ENCODE data around the gene CCNB1IP1. TPM values are rescaled to one million over a fixed set of nuclear protein-coding genes. Genes with fewer than 3 reads are reported as not detected.
"Not testable (repeated sequence)": the region's sequence is repeated elsewhere in the genome, so short reads cannot be mapped to it uniquely, and the experiment has no call there.

Gene CCNB1IP1
- polyA plus RNA-seq, 3 donors from 2014 or later: 11.0 to 16.2 (median 14.9) TPM

DNA sequence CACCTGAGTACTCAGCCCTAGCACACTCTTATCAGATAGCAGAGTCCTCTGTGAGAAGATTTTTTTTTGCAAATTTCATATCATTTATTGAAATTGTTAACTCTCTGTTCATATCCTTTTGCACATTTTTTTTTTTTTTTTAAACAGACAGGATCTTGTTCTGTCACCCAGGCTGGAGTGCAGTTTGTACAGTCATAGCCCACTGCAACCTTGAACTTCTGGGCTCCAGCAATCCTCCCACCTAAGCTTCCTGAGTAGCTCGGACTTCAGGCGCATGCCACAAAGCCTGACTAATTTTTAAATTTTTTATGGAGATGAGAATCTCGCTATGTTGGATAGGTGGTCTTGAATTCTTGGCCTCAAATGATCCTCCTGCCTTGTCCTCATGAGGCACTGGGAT lies 14.7 kb upstream of the CCNB1IP1 start:
- H3K36me3 Mint-ChIP-seq: peaks cover 13 to 22% (median 20%) of the 10 kb centered on the region in 3 donors
- no peak overlapping the region for H3K4me3 Mint-ChIP-seq
- no peak overlapping the region for H3K27ac Mint-ChIP-seq
- H3K4me1 Mint-ChIP-seq: peaks cover 13 to 19% of the 10 kb centered on the region in 2 donors
- no peak for DNase-seq
- H3K9me3 Mint-ChIP-seq: no peaks in the 10 kb centered on the region
- peaks cover 7 to 8% (median 8%) of the 10 kb centered on the region in 3 donors for H3K27me3 Mint-ChIP-seq (ENCODE audit: low read depth in 3 of 3)

DNA sequence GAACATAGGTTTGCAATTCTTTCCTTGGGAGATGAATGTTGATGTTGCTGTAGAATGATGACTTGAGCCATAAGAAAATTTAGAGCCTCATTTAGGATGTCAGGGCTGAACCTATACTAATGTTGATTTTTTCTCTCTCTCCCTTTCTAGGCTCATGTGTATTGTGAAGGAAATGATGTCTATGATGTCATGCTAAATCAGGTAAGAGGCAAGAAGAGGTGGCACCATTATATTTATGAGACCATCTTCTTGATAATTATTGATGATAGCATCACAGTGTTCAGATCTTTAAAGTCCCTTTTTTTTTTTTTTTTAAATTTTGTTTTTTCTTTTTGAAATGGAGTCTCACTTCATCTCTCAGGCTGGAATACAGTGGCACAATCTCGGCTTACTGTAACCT lies 13.6 kb upstream of the CCNB1IP1 start:
- H3K27ac Mint-ChIP-seq: peak overlapping the region in 2 of 6 donors; percentile 3 to 9
- DNase-seq: no peak
- peaks cover 9 to 14% (median 11%) of the 10 kb centered on the region in 3 donors for H3K36me3 Mint-ChIP-seq
- peaks cover 7 to 14% (median 8%) of the 10 kb centered on the region in 3 donors for H3K27me3 Mint-ChIP-seq (ENCODE audit: low read depth in 3 of 3)
- H3K4me1 Mint-ChIP-seq: peaks cover 13 to 19% of the 10 kb centered on the region in 2 donors
- H3K4me3 Mint-ChIP-seq: no peak overlapping the region
- H3K9me3 Mint-ChIP-seq: no peaks in the 10 kb centered on the region

DNA sequence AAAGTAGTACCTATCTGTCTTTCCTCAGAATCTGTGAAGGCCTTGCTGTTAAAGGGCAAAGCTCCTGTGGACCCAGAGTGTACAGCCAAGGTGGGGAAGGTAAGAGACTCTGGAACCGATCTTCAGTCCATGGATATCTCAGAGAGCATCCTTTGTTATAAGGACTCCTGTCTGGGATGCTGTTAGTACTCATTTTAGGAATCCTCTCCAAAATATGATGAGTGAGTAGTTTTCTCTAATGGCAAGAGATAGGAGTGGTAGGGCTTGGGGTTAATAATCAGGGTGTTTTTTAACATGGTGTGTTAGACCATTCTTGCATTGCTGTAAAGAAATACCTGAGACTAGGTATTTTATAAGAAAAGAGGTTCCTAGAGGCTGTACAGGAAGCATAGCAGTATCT lies 12.3 kb upstream of the CCNB1IP1 start:
- DNase-seq: no peak
- Mint-ChIP-seq H3K27me3 (ENCODE audit: low read depth in 3 of 3) (peaks cover 7 to 14% (median 8%) of the 10 kb centered on the region in 3 donors), H3K4me1 (peaks cover 13 to 19% of the 10 kb centered on the region in 2 donors), H3K27ac (peak overlapping the region in 5 of 6 donors; percentile 13 to 99 (median 92)), H3K36me3 (peaks cover 6 to 9% (median 7%) of the 10 kb centered on the region in 3 donors), H3K9me3 (no peaks in the 10 kb centered on the region), H3K4me3 (no peak overlapping the region)

- Mint-ChIP-seq H3K4me3 (peak overlapping the region; percentile 93 to 98 (median 97)), H3K9me3 (no peaks in the 10 kb centered on the region), H3K27ac (peak overlapping the region; percentile 92 to 99 (median 98)), H3K27me3 (ENCODE audit: low read depth in 3 of 3) (peaks cover 7 to 14% (median 8%) of the 10 kb centered on the region in 3 donors), H3K4me1 (peaks cover 13 to 19% of the 10 kb centered on the region in 2 donors), H3K36me3 (peaks cover 0 to 5% (median 0%) of the 10 kb centered on the region in 3 donors)
- no peak for DNase-seq
Measured at GRCh38 chr14:20343862-20344220, 10.8 kb upstream of the CCNB1IP1 start.

DNA sequence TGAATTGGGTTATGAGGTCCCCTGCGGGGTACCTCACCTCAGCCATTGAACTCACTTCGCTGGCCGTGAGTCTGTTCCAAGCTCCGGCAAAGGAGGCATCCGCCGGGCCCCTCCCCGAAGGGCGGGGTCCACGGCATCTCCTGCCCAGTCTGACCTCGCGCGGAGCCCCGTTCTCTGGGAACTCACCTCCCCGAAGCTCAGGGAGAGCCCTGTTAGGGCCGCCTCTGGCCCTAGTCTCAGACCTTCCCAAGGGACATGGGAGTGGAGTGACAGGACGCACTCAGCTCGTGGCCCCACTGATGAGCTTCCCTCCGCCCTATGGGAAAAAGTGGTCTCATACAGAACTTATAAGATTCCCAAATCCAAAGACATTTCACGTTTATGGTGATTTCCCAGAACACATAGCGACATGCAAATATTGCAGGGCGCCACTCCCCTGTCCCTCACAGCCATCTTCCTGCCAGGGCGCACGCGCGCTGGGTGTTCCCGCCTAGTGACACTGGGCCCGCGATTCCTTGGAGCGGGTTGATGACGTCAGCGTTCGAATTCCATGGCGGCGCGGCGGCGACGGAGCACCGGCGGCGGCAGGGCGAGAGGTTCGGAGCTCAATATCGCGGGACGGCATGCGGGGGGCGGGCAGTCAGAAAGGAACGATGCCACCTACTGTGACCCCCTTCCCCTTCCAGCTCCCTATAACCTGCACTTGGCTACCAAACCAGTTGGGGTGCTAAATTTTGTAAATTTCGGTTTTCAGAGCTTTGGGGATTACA lies 10.2 kb upstream of the CCNB1IP1 start, which contains the start of gene PARP2:
TSS of gene PARP2 (plus strand) at position 544 of the 770 bp plus-strand sequence. CDS start at position 551, 7 bp downstream.
- DNase-seq: peak; percentile 92 to 94 (median 93)
- H3K27ac Mint-ChIP-seq: peak within 1 kb of the TSS; percentile 92 to 99 (median 98)
- peaks cover 13 to 19% of the 10 kb centered on the region in 2 donors for H3K4me1 Mint-ChIP-seq
- peak within 1 kb of the TSS; percentile 93 to 98 (median 97) for H3K4me3 Mint-ChIP-seq
- no peaks in the 10 kb centered on the region for H3K9me3 Mint-ChIP-seq
- peaks cover 7 to 14% (median 8%) of the 10 kb centered on the region in 3 donors for H3K27me3 Mint-ChIP-seq (ENCODE audit: low read depth in 3 of 3)
- H3K36me3 Mint-ChIP-seq: peaks cover 0 to 5% (median 0%) of the 10 kb centered on the region in 3 donors

DNA sequence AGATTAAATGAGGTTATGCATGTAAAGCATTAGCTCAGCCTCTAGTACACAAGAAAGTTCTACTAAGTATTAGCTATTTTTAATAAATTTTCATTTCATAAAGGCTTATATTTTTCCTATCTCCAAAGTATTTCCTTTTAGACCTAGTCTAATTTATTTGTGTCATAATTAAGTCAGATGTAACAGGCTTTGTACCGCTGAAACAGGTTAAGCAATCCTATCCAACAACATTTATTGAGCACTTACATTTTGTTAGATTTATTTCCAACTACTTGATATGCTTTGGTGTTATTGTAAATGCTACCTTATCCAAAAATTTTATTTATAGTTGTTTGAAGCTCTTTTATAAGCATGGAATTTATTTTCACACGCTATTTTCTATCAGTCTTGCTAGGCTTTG lies 8.6 kb upstream of the CCNB1IP1 start:
- H3K4me3 Mint-ChIP-seq: peak overlapping the region in 3 of 5 donors; percentile 93 to 97 (median 97)
- DNase-seq: no peak
- peaks cover 13 to 19% of the 10 kb centered on the region in 2 donors for H3K4me1 Mint-ChIP-seq
- H3K27me3 Mint-ChIP-seq (ENCODE audit: low read depth in 3 of 3): peaks cover 7 to 14% (median 8%) of the 10 kb centered on the region in 3 donors
- H3K9me3 Mint-ChIP-seq: no peaks in the 10 kb centered on the region
- peak overlapping the region in 2 of 6 donors; percentile 20 to 97 for H3K27ac Mint-ChIP-seq
- H3K36me3 Mint-ChIP-seq: peaks cover 0 to 5% (median 0%) of the 10 kb centered on the region in 3 donors

DNA sequence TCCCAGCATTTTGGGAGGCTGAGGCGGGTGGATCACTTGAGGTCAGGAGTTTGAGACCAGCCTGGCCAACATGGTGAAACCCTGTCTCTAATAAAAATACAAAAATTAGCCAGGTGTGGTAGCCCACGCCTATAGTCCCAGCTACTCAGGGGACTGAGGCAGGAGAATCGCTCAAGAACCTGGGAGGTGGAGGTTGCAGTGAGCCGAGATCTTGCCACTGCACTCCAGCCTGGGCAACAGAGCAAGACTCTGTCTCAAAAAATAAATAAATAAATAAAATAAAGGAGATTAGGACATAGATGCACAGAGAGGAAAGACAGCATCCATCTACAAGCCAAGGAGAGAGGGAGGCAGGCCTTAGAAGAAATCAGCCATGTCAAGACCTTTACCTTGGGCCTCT lies 8.0 kb upstream of the CCNB1IP1 start:
- DNase-seq, H3K36me3 Mint-ChIP-seq, H3K9me3 Mint-ChIP-seq: not testable (repeated sequence)
- peak overlapping the region in 2 of 5 donors; percentile 36 to 51 for H3K4me3 Mint-ChIP-seq
- peak overlapping the region in 1 of 6 donors; percentile 35 for H3K27ac Mint-ChIP-seq
- H3K4me1 Mint-ChIP-seq: peaks cover 13 to 19% of the 10 kb centered on the region in 2 donors
- peaks cover 7 to 14% (median 8%) of the 10 kb centered on the region in 3 donors for H3K27me3 Mint-ChIP-seq (ENCODE audit: low read depth in 3 of 3)

- no peak for DNase-seq
- peak overlapping the region in 2 of 5 donors; percentile 95 to 98 for H3K4me3 Mint-ChIP-seq
- H3K9me3 Mint-ChIP-seq: no peaks in the 10 kb centered on the region
- no peaks in the 10 kb centered on the region for H3K36me3 Mint-ChIP-seq
- no peak overlapping the region for H3K27ac Mint-ChIP-seq
- no peaks in the 10 kb centered on the region for H3K27me3 Mint-ChIP-seq (ENCODE audit: low read depth in 3 of 3)
- H3K4me1 Mint-ChIP-seq: peaks cover 14 to 21% of the 10 kb centered on the region in 2 donors
Measured at GRCh38 chr14:20334017-20334416, 938 bp upstream of the CCNB1IP1 start.

DNA sequence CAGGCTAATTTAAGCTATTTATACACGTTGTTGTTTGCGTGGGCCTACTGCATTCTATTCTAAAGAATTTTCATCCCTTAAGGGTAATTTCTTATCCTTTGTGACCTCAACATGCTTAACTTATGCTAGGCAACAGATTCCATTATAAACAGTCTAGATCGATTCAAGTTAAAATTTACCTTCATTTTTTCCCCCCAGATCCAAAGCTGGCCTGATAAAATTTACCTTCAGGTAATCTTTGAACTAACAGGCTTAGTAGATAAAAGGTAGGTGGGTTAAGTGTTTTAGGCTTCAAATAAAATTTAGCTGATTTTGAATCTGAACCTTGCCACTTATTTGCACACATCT lies 389 bp upstream of the CCNB1IP1 start:
- Mint-ChIP-seq H3K4me1 (peaks cover 14 to 21% of the 10 kb centered on the region in 2 donors), H3K27ac (peak overlapping the region; percentile 77 to 93 (median 88)), H3K4me3 (peak overlapping the region; percentile 89 to 98 (median 95)), H3K9me3 (no peaks in the 10 kb centered on the region), H3K27me3 (ENCODE audit: low read depth in 3 of 3) (no peaks in the 10 kb centered on the region), H3K36me3 (no peaks in the 10 kb centered on the region)
- no peak for DNase-seq

- H3K9me3 Mint-ChIP-seq: no peaks in the 10 kb centered on the region
- no peaks in the 10 kb centered on the region for H3K36me3 Mint-ChIP-seq
- H3K27ac Mint-ChIP-seq: peak overlapping the region; percentile 77 to 93 (median 88)
- no peak for DNase-seq
- peaks cover 16 to 23% of the 10 kb centered on the region in 2 donors for H3K4me1 Mint-ChIP-seq
- no peaks in the 10 kb centered on the region for H3K27me3 Mint-ChIP-seq (ENCODE audit: low read depth in 3 of 3)
- H3K4me3 Mint-ChIP-seq: peak overlapping the region; percentile 89 to 98 (median 95)
Measured at GRCh38 chr14:20332431-20332787, 670 bp downstream of the CCNB1IP1 start.

GRCh38 chr14:20331053-20331613 lies 1.9 kb downstream of the CCNB1IP1 start:
- Mint-ChIP-seq H3K27ac (peak overlapping the region in 3 of 6 donors; percentile 39 to 58 (median 43)), H3K9me3 (no peaks in the 10 kb centered on the region), H3K27me3 (ENCODE audit: low read depth in 3 of 3) (no peaks in the 10 kb centered on the region), H3K4me3 (no peak overlapping the region), H3K36me3 (no peaks in the 10 kb centered on the region), H3K4me1 (peaks cover 18 to 29% of the 10 kb centered on the region in 2 donors)
- DNase-seq: no peak

DNA sequence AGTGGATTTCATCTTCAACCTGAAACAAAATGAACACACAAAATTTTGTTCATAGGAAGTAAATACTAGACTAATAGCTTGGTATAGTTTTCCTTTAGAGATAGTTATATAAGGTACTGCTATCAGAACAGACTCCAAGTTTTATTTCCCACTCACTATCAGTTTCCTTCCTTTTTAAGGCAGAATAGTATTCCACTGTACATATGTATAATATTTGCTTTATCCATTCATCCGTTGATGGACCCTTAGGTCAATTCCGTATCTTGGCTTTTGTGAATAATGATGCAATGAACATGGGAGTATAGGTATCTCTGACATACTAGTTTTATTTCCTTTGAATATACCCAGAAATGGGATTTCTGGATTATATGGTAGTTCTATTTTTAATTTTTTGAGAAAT lies 3.7 kb downstream of the CCNB1IP1 start:
- no peak for DNase-seq
- peaks cover 18 to 29% of the 10 kb centered on the region in 2 donors for H3K4me1 Mint-ChIP-seq
- peaks cover 0 to 4% (median 3%) of the 10 kb centered on the region in 3 donors for H3K36me3 Mint-ChIP-seq
- no peaks in the 10 kb centered on the region for H3K27me3 Mint-ChIP-seq (ENCODE audit: low read depth in 3 of 3)
- no peak overlapping the region for H3K4me3 Mint-ChIP-seq
- H3K27ac Mint-ChIP-seq: no peak overlapping the region
- no peaks in the 10 kb centered on the region for H3K9me3 Mint-ChIP-seq

DNA sequence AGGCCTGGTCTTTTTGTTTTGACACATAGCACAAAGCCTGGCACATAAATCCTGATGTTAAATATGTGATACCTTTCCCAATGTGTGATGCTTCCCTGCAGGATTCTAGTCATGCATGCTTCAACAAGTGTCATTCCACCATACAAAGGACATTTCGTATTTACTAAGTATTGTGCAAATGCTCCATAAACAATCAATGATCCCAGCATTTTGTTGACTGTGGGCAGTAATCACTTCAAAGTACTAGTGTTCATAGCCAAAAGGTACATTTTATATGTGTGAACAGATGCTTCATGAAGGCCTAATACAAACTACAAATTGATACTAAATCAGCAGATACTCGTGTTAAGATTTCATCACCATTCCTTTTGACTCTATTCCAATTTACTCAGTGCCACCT lies 4.4 kb downstream of the CCNB1IP1 start:
- no peak for DNase-seq
- peak overlapping the region in 1 of 6 donors; percentile 55 for H3K27ac Mint-ChIP-seq
- no peak overlapping the region for H3K4me3 Mint-ChIP-seq
- no peaks in the 10 kb centered on the region for H3K27me3 Mint-ChIP-seq (ENCODE audit: low read depth in 3 of 3)
- peaks cover 0 to 9% (median 5%) of the 10 kb centered on the region in 3 donors for H3K36me3 Mint-ChIP-seq
- peaks cover 18 to 28% of the 10 kb centered on the region in 2 donors for H3K4me1 Mint-ChIP-seq
- no peaks in the 10 kb centered on the region for H3K9me3 Mint-ChIP-seq

All from immature natural killer cell (primary cell).